ENCODE measurements around the gene TBX1. TPM values are rescaled to one million over a fixed set of nuclear protein-coding genes. Genes with fewer than 3 reads are reported as not detected.
"Not testable (repeated sequence)": the region's sequence is repeated elsewhere in the genome, so short reads cannot be mapped to it uniquely, and the experiment has no call there.

Gene TBX1
- polyA plus RNA-seq, 1 donor from 2014 or later: not detected

DNA sequence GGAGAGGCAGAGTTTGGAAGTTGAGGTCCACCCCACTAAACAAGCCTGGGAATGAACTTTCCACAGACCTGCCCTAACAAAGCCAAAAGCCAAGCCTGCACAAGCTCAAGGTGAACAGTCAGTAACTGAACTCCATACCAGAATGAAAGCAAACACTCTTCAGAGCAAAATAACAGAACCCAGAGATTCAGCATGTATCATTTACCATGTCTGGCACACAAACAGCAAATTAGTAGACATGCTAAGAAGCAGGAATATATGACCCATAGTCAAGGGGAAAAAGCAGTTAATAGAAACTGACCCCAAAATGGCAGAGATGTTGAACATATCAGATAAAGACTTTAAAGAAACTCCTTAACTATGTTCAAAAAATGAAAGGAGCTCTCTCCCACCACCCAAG, 31.3 kb downstream of the TBX1 start:
- Histone ChIP-seq H2AFZ (ENCODE audit: low read depth, low read length) (no peak overlapping the region), H3K79me2 (replicated peaks; ENCODE audit: insufficient read depth, low read length) (no peaks in the 10 kb centered on the region), H3K36me3 (ENCODE audit: insufficient read depth, low read length) (no peaks in the 10 kb centered on the region), H3F3A (ENCODE audit: insufficient read depth, low read length, poor library complexity, severe bottlenecking) (no peaks in the 10 kb centered on the region), H3K27me3 (ENCODE audit: insufficient read depth, low read depth, low read length) (no peaks in the 10 kb centered on the region), H3K9me3 (ENCODE audit: low read length) (no peaks in the 10 kb centered on the region), H3K4me2 (ENCODE audit: low read length) (no peak overlapping the region), H4K20me1 (ENCODE audit: insufficient read depth) (no peaks in the 10 kb centered on the region), H3K27ac (ENCODE audit: low read length) (no peak overlapping the region), H3K9me2 (ENCODE audit: insufficient read depth, low read length) (no peaks in the 10 kb centered on the region), H3K9ac (ENCODE audit: low read length) (no peak overlapping the region), H3K4me3 (ENCODE audit: low read length) (no peak overlapping the region)
- no peak for TF ChIP-seq EZH2 (IDR thresholded peaks at IDR 0.05; ENCODE audit: borderline replicate concordance, insufficient read depth, low read length, poor library complexity, severe bottlenecking)
- no peak for TF ChIP-seq RAD21 (conservative IDR thresholded peaks at IDR 0.05)
- TF ChIP-seq EP300 (conservative IDR thresholded peaks at IDR 0.05; ENCODE audit: poor library complexity, severe bottlenecking): no peak
- TF ChIP-seq, protein P1, sequence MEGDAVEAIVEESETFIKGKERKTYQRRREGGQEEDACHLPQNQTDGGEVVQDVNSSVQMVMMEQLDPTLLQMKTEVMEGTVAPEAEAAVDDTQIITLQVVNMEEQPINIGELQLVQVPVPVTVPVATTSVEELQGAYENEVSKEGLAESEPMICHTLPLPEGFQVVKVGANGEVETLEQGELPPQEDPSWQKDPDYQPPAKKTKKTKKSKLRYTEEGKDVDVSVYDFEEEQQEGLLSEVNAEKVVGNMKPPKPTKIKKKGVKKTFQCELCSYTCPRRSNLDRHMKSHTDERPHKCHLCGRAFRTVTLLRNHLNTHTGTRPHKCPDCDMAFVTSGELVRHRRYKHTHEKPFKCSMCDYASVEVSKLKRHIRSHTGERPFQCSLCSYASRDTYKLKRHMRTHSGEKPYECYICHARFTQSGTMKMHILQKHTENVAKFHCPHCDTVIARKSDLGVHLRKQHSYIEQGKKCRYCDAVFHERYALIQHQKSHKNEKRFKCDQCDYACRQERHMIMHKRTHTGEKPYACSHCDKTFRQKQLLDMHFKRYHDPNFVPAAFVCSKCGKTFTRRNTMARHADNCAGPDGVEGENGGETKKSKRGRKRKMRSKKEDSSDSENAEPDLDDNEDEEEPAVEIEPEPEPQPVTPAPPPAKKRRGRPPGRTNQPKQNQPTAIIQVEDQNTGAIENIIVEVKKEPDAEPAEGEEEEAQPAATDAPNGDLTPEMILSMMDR (IDR thresholded peaks at IDR 0.05; ENCODE audit: poor library complexity, severe bottlenecking): no peak

DNA sequence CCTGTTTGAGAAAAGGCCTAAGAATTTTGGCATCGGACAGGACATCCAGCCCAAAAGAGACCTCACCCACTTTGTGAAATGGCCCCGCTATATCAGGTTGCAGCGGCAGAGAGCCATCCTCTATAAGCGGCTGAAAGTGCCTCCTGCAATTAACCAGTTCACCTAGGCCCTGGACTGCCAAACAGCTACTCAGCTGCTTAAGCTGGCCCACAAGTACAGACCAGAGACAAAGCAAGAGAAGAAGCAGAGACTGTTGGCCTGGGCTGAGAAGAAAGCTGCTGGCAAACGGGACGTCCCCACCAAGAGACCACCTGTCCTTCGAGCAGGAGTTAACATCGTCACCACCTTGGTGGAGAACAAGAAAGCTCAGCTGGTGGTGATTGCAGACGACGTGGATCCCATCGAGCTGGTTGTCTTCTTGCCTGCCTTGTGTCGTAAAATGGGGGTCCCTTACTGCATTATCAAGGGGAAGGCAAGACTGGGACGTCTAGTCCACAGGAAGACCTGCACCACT, 31.9 kb downstream of the TBX1 start:
- not testable (repeated sequence) for H3K9me3 ChIP-seq (ENCODE audit: low read length); H3K9ac ChIP-seq (ENCODE audit: low read length)

DNA sequence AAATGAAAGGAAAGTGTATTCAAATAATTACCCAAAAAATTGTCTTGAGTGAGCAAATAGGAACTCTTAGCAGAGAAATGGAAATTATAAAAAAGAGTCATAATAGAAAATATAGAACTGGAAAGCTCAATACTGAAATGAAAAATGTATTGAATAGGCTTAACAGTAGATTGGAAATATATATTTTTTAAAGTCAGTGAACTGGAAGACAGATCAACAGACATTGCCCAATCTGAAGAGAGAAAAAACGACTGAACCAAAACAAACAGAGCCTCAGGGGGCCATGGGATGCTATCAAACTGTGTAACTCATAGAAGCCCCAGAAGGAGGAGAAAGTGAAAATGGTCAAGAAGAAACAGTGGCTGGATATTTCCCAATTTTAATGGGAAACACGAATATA, 32.6 kb downstream of the TBX1 start:
- no peak for TF ChIP-seq POLR2AphosphoS5 (IDR thresholded peaks at IDR 0.05)
- Histone ChIP-seq H3F3A (ENCODE audit: insufficient read depth, low read length, poor library complexity, severe bottlenecking) (no peaks in the 10 kb centered on the region), H3K27me3 (ENCODE audit: insufficient read depth, low read depth, low read length) (no peaks in the 10 kb centered on the region), H3K27ac (ENCODE audit: low read length) (no peak overlapping the region), H3K9me3 (ENCODE audit: low read length) (no peaks in the 10 kb centered on the region), H3K79me2 (replicated peaks; ENCODE audit: insufficient read depth, low read length) (no peaks in the 10 kb centered on the region), H4K20me1 (ENCODE audit: insufficient read depth) (no peaks in the 10 kb centered on the region), H3K9me2 (ENCODE audit: insufficient read depth, low read length) (no peaks in the 10 kb centered on the region), H2AFZ (ENCODE audit: low read depth, low read length) (no peak overlapping the region), H3K9ac (ENCODE audit: low read length) (no peak overlapping the region), H3K36me3 (ENCODE audit: insufficient read depth, low read length) (no peaks in the 10 kb centered on the region), H3K4me2 (ENCODE audit: low read length) (no peak overlapping the region), H3K4me3 (ENCODE audit: low read length) (no peak overlapping the region)

More for the DNA sequence above, 31.9 kb downstream of the TBX1 start:
- H3K4me2 ChIP-seq (ENCODE audit: low read length); H3K79me2 ChIP-seq (replicated peaks; ENCODE audit: insufficient read depth, low read length); H3K27ac ChIP-seq (ENCODE audit: low read length); H3K4me3 ChIP-seq (ENCODE audit: low read length); H3K27me3 ChIP-seq (ENCODE audit: insufficient read depth, low read depth, low read length); H4K20me1 ChIP-seq (ENCODE audit: insufficient read depth); H2AFZ ChIP-seq (ENCODE audit: low read depth, low read length); H3K36me3 ChIP-seq (ENCODE audit: insufficient read depth, low read length); H3F3A ChIP-seq (ENCODE audit: insufficient read depth, low read length, poor library complexity, severe bottlenecking); H3K9me2 ChIP-seq (ENCODE audit: insufficient read depth, low read length): not testable (repeated sequence)

DNA sequence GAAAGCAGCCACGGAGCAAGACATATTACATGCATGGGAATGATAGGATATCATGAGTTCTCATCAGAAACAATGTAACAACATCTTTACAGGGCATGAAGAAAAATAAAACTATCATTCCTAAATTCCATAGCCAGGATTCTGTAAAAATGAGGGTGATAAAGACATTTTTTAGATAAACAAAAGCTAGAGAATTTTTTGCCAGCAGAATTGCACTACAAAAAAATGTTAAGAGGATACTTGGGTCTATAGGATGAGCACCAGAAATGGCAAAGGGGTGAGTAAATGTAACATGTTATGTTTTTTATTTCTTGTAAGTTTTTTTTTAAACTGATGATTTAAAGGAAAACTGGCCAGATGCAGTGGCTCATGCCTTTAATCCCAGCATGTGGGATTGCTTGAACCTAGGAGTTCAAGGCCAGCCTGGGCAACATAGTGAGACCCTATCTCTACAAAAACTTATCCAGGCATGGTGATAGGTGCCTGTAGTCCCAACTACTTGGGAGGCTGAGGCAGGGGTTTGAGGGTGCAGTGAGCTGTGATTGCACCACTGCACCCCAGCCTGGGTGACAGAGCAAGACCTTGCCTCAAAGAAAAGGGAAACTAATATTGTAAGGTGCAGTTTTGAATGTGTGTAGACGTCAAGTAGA, 33.2 kb downstream of the TBX1 start:
- Histone ChIP-seq H3K36me3 (ENCODE audit: insufficient read depth, low read length) (no peaks in the 10 kb centered on the region), H3K9ac (ENCODE audit: low read length) (no peak overlapping the region), H3K9me3 (ENCODE audit: low read length) (no peaks in the 10 kb centered on the region), H2AFZ (ENCODE audit: low read depth, low read length) (no peak overlapping the region), H3K79me2 (replicated peaks; ENCODE audit: insufficient read depth, low read length) (no peaks in the 10 kb centered on the region), H3F3A (ENCODE audit: insufficient read depth, low read length, poor library complexity, severe bottlenecking) (no peaks in the 10 kb centered on the region), H3K4me3 (ENCODE audit: low read length) (no peak overlapping the region), H3K27ac (ENCODE audit: low read length) (no peak overlapping the region), H3K27me3 (ENCODE audit: insufficient read depth, low read depth, low read length) (no peaks in the 10 kb centered on the region), H3K9me2 (ENCODE audit: insufficient read depth, low read length) (no peaks in the 10 kb centered on the region), H3K4me2 (ENCODE audit: low read length) (no peak overlapping the region), H4K20me1 (ENCODE audit: insufficient read depth) (no peaks in the 10 kb centered on the region)
- TF ChIP-seq SMC3 (conservative IDR thresholded peaks at IDR 0.05; ENCODE audit: poor library complexity): no peak
- no peak for TF ChIP-seq POLR2AphosphoS5 (IDR thresholded peaks at IDR 0.05)
- no peak for TF ChIP-seq TAF1 (IDR thresholded peaks at IDR 0.05; ENCODE audit: low read depth)
- TF ChIP-seq RAD21 (conservative IDR thresholded peaks at IDR 0.05): no peak
- TF ChIP-seq MXI1 (conservative IDR thresholded peaks at IDR 0.05; ENCODE audit: poor library complexity, severe bottlenecking): no peak
- TF ChIP-seq EP300 (conservative IDR thresholded peaks at IDR 0.05; ENCODE audit: poor library complexity, severe bottlenecking): no peak
- no peak for TF ChIP-seq EZH2 (IDR thresholded peaks at IDR 0.05; ENCODE audit: borderline replicate concordance, insufficient read depth, low read length, poor library complexity, severe bottlenecking)
- TF ChIP-seq REST (IDR thresholded peaks at IDR 0.05; ENCODE audit: borderline replicate concordance): no peak
- TF ChIP-seq, protein P1 (IDR thresholded peaks at IDR 0.05; ENCODE audit: poor library complexity, severe bottlenecking): no peak

Measured in neural cell (in vitro differentiated cells).